Stimulated activated CD8-positive, alpha-beta memory T cell treated with anti-CD3 and anti-CD28 coated beads, Interleukin-2, amount 100 ng/mL, for 48 hours (primary cell): Measurements from ENCODE around the gene KCNIP4.

Experiments
- DNase-seq, 2 donors: peaks; one replicate each; pipeline ENCODE4 v3.0.0-alpha.2; 2020; ENCODE audit warnings: low read depth in 2 of 2

The KCNIP4 gene

GRCh38 chr4:21191317-21191716, 757.3 kb downstream of the KCNIP4 start:
- DNase-seq: no peak

- DNase-seq: no peak
Measured at GRCh38 chr4:21184788-21185187, 763.8 kb downstream of the KCNIP4 start.

- DNase-seq: no peak
Measured at GRCh38 chr4:21181716-21182115, 766.9 kb downstream of the KCNIP4 start.

- DNase-seq: no peak
Measured at GRCh38 chr4:21177871-21178270, 770.7 kb downstream of the KCNIP4 start.

- no peak for DNase-seq
Measured at GRCh38 chr4:21177092-21177491, 771.5 kb downstream of the KCNIP4 start.

- no peak for DNase-seq
Measured at GRCh38 chr4:21167711-21168110, 780.9 kb downstream of the KCNIP4 start.

GRCh38 chr4:21155367-21155766, 793.2 kb downstream of the KCNIP4 start:
- no peak for DNase-seq

GRCh38 chr4:21139327-21139726, 809.2 kb downstream of the KCNIP4 start:
- no peak for DNase-seq

- DNase-seq: no peak
Measured at GRCh38 chr4:21136051-21136630, 812.4 kb downstream of the KCNIP4 start.

GRCh38 chr4:21134994-21135393, 813.6 kb downstream of the KCNIP4 start:
- no peak for DNase-seq

- DNase-seq: no peak
Measured at GRCh38 chr4:21130606-21131005, 818.0 kb downstream of the KCNIP4 start.

GRCh38 chr4:21126014-21126512, 822.5 kb downstream of the KCNIP4 start:
- no peak for DNase-seq

- DNase-seq: no peak
Measured at GRCh38 chr4:21118301-21118700, 830.3 kb downstream of the KCNIP4 start.

- no peak for DNase-seq
Measured at GRCh38 chr4:21117541-21118180, 830.9 kb downstream of the KCNIP4 start.

- no peak for DNase-seq
Measured at GRCh38 chr4:21113496-21114223, 834.9 kb downstream of the KCNIP4 start.

GRCh38 chr4:21102667-21103066, 845.9 kb downstream of the KCNIP4 start:
- no peak for DNase-seq

GRCh38 chr4:21097865-21098264, 850.7 kb downstream of the KCNIP4 start:
- no peak for DNase-seq

GRCh38 chr4:21097026-21097425, 851.5 kb downstream of the KCNIP4 start:
- DNase-seq: no peak

GRCh38 chr4:21092531-21092930, 856.0 kb downstream of the KCNIP4 start:
- no peak for DNase-seq

- DNase-seq: no peak
Measured at GRCh38 chr4:21090094-21090666, 858.4 kb downstream of the KCNIP4 start.

GRCh38 chr4:21083413-21083812, 865.2 kb downstream of the KCNIP4 start:
- DNase-seq: no peak

GRCh38 chr4:21077967-21078366, 870.6 kb downstream of the KCNIP4 start:
- no peak for DNase-seq

GRCh38 chr4:21067351-21067750, 881.2 kb downstream of the KCNIP4 start:
- no peak for DNase-seq
